COLO668 (cell line): ENCODE measurements around the gene FAN1.
"Not testable (repeated sequence)": the region's sequence is repeated elsewhere in the genome, so short reads cannot be mapped to it uniquely, and the experiment has no call there.

Experiments
- DNase-seq: peaks from one replicate; lab custom pipeline; 2025; ENCODE audit not compliant: unreplicated experiment; lab: John Stamatoyannopoulos, UW

FAN1 gene

DNA sequence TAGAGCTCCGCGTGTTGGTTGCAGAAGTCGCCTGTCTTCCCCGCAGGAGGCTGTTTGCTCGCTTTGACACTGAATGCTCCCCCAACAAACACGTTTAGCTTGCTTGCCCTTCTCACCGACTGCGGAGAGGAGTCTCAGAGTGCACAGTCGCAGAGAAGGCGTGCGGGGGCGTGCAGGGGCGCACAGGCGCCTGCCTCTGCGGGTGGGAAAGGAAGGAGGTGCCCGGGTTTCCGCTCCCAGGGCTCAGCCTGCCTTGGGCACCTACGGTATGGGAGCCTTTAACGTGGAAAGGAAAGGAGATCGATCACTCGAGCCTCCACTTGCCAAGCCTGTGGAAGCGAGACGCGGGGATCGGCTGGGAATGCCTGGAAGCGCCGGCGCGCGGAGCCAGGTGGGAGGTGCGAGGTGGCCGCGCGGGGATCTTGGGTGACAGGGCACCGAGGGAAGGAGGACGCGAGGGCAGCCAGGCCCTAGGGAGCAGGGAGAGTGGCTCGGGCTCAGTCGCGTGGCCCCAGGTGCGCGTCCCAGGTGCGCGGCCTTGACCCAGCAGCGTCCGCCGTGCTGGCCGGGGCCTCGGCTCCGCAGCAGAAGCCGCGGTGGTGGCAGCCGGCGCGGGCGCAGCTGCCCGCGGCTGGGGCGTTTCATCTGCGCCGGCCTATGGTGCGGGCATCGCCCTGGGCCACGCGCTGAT lies at the start of gene FAN1:
FAN1 (plus strand) TSS at position 419 of the 691 bp plus-strand sequence. CDS start 749 bp downstream, outside the sequence.
- DNase-seq = peak; percentile 92

DNA sequence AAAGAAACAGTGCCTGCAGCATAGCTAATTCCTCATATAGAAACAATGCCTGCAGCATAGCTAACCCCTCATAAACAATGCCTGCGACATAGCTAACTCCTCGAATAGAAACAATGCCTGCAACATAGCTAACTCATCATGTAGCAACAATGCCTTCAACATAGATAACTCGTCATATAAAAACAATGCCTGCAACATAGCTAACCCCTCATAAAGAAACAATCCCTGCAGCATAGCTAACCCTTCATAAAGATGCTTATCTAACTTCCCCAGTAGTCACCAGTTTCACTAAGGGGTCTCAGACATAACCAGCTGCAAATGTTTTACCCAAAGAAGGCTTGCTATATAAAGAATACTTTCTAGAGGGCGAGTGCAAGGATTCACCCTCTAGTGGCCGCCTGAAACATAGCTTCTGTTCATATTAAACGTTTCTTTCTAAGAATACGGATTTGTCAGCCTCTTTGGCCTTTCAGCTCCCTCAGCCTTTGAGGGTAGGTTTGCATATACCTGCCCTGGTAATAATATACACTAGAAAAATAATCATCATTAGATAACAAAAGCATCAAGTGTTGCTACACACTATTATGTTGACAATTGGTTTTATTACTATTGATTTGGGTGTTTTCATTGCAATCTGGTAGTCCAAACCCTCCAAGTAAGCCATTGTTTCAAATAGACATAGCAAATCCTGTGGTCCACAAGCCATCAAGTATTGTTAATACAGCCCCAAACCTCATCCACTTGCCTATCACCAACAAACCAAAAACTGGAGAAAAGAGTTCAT lies 44.4 kb upstream of the FAN1 start:
- no peak for DNase-seq

- DNase-seq = no peak
These were observed 38.5 kb upstream of the FAN1 start for GRCh38 chr15:30865257-30865656.

GRCh38 chr15:30870681-30871080 lies 33.0 kb upstream of the FAN1 start:
- DNase-seq = no peak

GRCh38 chr15:30872341-30872748 lies 31.4 kb upstream of the FAN1 start:
- DNase-seq = peak; percentile 44

GRCh38 chr15:30877070-30877469 lies 26.6 kb upstream of the FAN1 start:
- DNase-seq = no peak

DNA sequence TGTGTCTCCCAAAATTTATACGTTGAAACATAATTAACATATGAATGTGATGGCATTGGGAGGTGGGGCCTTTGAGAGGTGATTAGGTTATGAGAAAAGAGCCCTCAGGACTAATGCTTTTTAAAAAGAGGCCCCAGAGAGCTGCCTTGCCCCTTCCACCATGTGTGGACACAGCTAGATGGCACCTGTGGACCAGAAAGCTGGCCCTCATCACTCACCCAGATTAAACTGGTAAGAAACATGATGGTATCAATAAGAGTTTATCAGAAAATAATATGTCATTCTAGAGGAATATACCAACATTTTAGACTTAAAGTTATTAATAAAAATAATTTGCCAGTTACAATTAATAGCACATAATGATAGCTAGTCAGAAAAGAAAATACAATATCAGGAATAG lies 25.2 kb upstream of the FAN1 start:
- DNase-seq = no peak

- DNase-seq = no peak
These were observed 20.8 kb upstream of the FAN1 start for GRCh38 chr15:30882849-30883433.

GRCh38 chr15:30883666-30884065 lies 20.0 kb upstream of the FAN1 start:
- not testable (repeated sequence) for DNase-seq

GRCh38 chr15:30885814-30886213 lies 17.9 kb upstream of the FAN1 start:
- no peak for DNase-seq

- DNase-seq = no peak
These were observed 14.5 kb upstream of the FAN1 start for GRCh38 chr15:30889196-30889595.

- no peak for DNase-seq
These were observed 8.1 kb upstream of the FAN1 start for GRCh38 chr15:30895461-30896210.

DNA sequence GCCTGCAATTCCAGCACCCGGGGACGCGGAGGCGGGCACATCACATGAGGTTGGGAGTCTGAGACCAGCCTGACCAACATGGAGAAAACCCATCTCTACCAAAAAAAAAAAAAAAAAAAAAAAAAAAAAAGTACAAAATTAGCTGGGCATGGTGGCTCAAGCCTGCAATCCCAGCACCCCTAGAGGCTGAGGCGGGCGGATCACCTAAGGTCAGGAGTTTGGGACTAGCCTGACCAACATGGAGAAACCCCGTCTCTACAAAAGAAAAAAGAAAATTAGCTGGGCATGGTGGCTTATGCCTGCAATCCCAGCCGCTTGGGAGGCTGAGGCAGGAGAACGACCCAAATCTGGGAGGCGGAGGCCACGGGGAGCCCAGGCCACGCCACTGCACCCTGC lies 7.5 kb upstream of the FAN1 start:
- no peak for DNase-seq

GRCh38 chr15:30901889-30902288 lies 1.8 kb upstream of the FAN1 start:
- no peak for DNase-seq

DNA sequence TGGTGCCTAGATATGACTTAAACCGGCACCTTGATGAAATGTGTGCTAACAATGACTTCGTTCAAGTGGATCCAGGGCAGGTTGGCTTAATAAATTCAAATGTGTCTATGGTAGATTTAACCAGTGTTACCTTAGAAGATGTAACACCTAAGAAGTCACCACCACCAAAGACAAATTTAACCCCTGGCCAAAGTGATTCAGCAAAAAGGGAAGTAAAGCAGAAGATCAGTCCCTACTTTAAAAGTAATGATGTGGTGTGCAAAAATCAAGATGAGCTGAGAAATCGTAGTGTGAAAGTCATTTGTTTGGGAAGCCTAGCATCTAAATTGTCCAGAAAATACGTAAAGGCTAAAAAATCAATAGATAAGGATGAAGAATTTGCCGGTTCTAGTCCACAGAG lies 1.1 kb downstream of the FAN1 start:
- no peak for DNase-seq

- no peak for DNase-seq
These were observed 2.1 kb downstream of the FAN1 start for GRCh38 chr15:30905821-30906220.

DNA sequence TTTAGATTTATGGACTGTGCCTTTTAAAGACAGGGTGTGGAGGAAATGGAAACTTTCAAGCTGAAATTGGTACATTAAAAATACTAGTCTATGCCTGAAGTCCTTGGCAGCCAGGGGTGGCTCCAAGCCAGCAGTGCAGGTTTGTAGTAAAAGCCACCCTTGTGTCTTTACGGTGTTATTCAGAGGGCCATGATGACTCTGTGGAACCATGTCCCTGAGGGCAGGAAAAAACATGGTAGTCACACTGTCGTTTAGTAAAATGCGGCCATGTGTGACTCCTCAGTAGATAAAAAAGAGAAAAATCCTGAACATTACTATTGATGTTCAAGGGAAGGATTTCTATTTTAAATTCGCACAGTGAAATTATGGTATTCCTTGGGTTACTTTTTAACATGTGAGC lies 2.7 kb downstream of the FAN1 start:
- DNase-seq = no peak

DNA sequence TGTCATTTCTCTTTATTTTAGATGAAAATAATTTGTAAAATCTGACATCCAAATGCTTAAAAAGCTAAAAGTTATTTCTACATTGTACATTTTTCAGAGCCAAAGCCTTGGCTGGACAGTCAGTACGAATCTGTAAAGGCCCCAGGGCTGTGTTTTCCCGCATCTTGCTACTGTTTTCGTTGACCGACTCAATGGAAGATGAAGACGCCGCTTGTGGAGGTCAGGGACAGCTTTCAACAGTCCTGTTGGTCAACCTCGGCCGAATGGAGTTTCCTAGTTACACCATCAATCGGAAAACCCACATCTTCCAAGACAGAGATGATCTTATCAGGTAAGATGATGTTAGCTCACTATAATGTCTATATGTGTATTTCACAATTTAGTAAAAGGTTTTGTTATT lies 10.0 kb downstream of the FAN1 start:
- no peak for DNase-seq

GRCh38 chr15:30917013-30917412 lies 13.3 kb downstream of the FAN1 start:
- peak; percentile 8 for DNase-seq

- no peak for DNase-seq
These were observed 14.0 kb downstream of the FAN1 start for GRCh38 chr15:30917675-30918074.

DNA sequence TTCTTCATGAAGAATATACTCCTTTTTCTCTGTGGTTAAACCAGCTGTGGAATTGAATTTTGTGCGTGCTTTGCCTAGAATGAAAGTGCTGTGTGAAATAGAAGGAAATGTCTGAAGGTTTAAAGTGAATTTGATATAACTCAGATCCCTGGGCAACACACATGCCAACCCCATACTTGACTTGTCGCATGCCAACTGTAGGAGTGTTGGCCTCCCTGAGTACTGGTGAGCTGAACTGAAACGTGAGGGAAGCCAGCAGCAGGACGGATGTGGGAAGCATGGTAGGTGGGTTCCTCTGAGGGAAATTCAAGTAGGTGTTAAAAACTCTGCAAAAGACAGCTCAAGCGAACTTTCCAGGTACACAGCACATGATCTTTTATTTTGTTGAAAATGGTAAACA lies 14.7 kb downstream of the FAN1 start:
- no peak for DNase-seq
